A549 (cell line): ENCODE data around the gene KCNQ1.

Source experiments
- NR3C1 ChIP-seq: fragments of >200 bp; sonication (Bioruptor Twin); formaldehyde crosslinking; IDR thresholded peaks from 3 replicates; pipeline ENCODE4 v1.6.1; 2017
- ZNF302 ChIP-seq: fragments of 250-450 bp; sonication (Bioruptor Pico); IDR thresholded peaks from 2 replicates; pipeline ENCODE4 v1.9.0; 2021; ENCODE audit warnings: inconsistent platforms, mild to moderate bottlenecking, moderate library complexity
- TF ChIP-seq, protein P1 (sequence below): fragments of >200 bp; sonication (Bioruptor Twin); formaldehyde crosslinking; IDR thresholded peaks from 3 replicates; pipeline ENCODE4 v1.5.1; 2016
- TF ChIP-seq, protein P2 (sequence below): IDR thresholded peaks from 2 replicates; pipeline ENCODE4 v1.6.1; 2012; ENCODE audit warnings: low read depth, borderline replicate concordance
- TF ChIP-seq, protein P3 (sequence below): IDR thresholded peaks from 2 replicates; pipeline ENCODE4 v1.6.1; 2012

DNA sequence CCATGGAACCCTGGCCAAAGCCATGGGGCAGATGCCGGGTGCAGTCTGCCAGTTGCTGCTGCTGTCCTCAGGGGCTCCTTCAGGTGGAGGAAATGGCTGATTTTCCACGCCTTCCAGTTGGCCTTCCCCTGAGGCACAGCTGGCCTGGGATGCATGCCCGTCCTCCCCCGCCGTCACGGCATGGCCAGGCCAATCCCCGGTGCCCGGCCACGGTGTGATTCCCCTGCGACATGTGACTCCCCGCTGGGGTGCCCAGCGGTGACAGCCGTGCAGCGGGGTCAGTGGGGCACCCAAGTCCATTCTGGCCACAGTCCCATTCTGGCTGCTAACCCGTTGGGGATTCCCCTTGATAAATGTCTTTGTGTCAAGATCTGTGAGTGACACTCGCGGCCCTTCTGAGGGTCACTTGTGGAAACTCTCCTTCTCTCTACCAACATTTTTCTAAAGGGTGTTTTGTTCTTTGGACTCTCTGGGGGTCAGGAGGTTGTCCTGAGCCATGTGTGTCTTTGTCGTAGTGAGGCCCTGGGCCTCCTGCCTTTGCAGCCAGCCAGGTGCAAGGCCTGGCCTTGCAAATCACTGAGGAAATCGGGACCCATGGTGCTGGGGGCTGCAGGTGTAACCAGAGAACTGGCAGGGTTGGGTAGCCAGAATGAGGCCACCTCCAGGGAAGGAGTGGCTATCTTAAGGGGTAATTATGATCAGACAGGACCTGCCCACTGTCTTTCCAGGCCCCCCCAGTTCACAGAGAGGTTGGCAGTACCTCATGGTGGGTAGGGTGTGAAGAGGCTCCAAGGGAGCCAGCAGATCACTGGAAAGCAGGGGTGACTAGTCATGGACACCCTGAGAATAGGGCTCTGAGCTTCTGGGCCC is 217.9 kb downstream of the KCNQ1 start:
- TF ChIP-seq, protein P1, sequence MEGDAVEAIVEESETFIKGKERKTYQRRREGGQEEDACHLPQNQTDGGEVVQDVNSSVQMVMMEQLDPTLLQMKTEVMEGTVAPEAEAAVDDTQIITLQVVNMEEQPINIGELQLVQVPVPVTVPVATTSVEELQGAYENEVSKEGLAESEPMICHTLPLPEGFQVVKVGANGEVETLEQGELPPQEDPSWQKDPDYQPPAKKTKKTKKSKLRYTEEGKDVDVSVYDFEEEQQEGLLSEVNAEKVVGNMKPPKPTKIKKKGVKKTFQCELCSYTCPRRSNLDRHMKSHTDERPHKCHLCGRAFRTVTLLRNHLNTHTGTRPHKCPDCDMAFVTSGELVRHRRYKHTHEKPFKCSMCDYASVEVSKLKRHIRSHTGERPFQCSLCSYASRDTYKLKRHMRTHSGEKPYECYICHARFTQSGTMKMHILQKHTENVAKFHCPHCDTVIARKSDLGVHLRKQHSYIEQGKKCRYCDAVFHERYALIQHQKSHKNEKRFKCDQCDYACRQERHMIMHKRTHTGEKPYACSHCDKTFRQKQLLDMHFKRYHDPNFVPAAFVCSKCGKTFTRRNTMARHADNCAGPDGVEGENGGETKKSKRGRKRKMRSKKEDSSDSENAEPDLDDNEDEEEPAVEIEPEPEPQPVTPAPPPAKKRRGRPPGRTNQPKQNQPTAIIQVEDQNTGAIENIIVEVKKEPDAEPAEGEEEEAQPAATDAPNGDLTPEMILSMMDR = no peak
- TF ChIP-seq, protein P2, sequence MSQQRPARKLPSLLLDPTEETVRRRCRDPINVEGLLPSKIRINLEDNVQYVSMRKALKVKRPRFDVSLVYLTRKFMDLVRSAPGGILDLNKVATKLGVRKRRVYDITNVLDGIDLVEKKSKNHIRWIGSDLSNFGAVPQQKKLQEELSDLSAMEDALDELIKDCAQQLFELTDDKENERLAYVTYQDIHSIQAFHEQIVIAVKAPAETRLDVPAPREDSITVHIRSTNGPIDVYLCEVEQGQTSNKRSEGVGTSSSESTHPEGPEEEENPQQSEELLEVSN = no peak
- TF ChIP-seq ZNF302 (CRISPR knock-in tag) = no peak
- TF ChIP-seq, protein P3, sequence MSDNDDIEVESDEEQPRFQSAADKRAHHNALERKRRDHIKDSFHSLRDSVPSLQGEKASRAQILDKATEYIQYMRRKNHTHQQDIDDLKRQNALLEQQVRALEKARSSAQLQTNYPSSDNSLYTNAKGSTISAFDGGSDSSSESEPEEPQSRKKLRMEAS = no peak
- no peak for TF ChIP-seq NR3C1
